GM23248 (cell line): ENCODE data around the gene NRP1.

Experiments used
- EZH2 ChIP-seq: fragments of 200-600 bp; sonication (generic); IDR thresholded peaks from 2 replicates; pipeline ENCODE4 v1.6.1; 2018; ENCODE audit warnings: antibody characterized with exemption, mild to moderate bottlenecking; ENCODE audit not compliant: insufficient read depth, poor library complexity, severe bottlenecking
- EZH2phosphoT487 ChIP-seq: fragments of 200-600 bp; sonication (generic); IDR thresholded peaks from 2 replicates; pipeline ENCODE4 v1.6.1; 2018; ENCODE audit warnings: antibody characterized with exemption, moderate library complexity, mild to moderate bottlenecking, low read depth; ENCODE audit not compliant: insufficient read depth

DNA sequence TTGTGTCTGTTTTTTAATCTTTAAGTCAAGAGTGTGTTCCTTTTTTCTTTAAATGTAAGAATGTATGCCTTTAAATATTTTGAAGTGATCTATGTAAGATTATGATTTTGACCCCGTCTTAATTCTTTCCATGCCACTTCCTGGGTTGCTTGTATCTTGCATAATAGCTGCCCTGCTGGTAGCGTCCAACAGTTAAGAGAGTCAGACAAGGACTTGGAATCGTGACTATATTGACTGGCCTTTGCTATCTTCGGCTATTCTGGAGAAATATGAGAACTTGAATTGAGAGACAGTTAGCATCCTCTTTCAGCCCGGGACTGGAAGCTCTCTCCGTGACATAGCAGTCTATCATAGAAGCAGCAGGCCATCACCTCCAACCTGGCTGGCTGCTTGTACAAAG lies 13.0 kb downstream of the NRP1 start:
- TF ChIP-seq EZH2 (no peak), EZH2phosphoT487 (no peak)
